GM23338 (cell line): ENCODE data around the gene APOBR. TPM values are rescaled to one million over a fixed set of nuclear protein-coding genes. Genes with fewer than 3 reads are reported as not detected.

ENCODE experiments used
- ATAC-seq: fragments of 200-7000 bp; cut with Tn5 transposase; 3 replicates; pipeline ENCODE4 v1.9.1; 2020
- DNase-seq: peaks from one replicate; pipeline ENCODE4 v3.0.0-alpha.2; 2015; ENCODE audit warnings: low spot score
- H2AFZ ChIP-seq: fragments of 200-600 bp; sonication (generic); 2 replicates; pipeline ENCODE4 v1.8.0; 2016; ENCODE audit warnings: antibody characterized with exemption, mild to moderate bottlenecking, moderate library complexity
- H3F3A ChIP-seq: fragments of 200-600 bp; sonication (generic); replicated peaks from 2 replicates; pipeline ENCODE4 v1.8.0; 2017; ENCODE audit warnings: antibody characterized with exemption, mixed run types, low read depth
- H3K27ac ChIP-seq: fragments of 200-600 bp; sonication (generic); 2 replicates; pipeline ENCODE4 v1.6.1; 2016; ENCODE audit warnings: low read depth
- H3K27me3 ChIP-seq: fragments of 200-600 bp; sonication (generic); 2 replicates; pipeline ENCODE4 v1.8.0; 2016; ENCODE audit warnings: mild to moderate bottlenecking, mixed run types, moderate library complexity; ENCODE audit not compliant: insufficient read depth
- H3K36me3 ChIP-seq: fragments of 200-600 bp; sonication (generic); 2 replicates; pipeline ENCODE4 v1.8.0; 2016; ENCODE audit warnings: mild to moderate bottlenecking; ENCODE audit not compliant: insufficient read depth
- H3K4me1 ChIP-seq: fragments of 200-600 bp; sonication (generic); 2 replicates; pipeline ENCODE4 v1.8.0; 2016; ENCODE audit warnings: mild to moderate bottlenecking, moderate library complexity; ENCODE audit not compliant: insufficient read depth
- H3K4me2 ChIP-seq: fragments of 200-600 bp; sonication (generic); 2 replicates; pipeline ENCODE4 v1.7.1; 2017; ENCODE audit warnings: mixed run types
- H3K4me3 ChIP-seq: fragments of 200-600 bp; sonication (generic); 2 replicates; pipeline ENCODE4 v1.6.1; 2016; ENCODE audit warnings: mixed run types
- H3K79me2 ChIP-seq: fragments of 200-600 bp; sonication (generic); replicated peaks from 2 replicates; pipeline ENCODE4 v1.8.0; 2017; ENCODE audit warnings: mild to moderate bottlenecking; ENCODE audit not compliant: insufficient read depth
- H3K9me2 ChIP-seq: fragments of 200-600 bp; sonication (generic); 2 replicates; pipeline ENCODE4 v1.8.0; 2017; ENCODE audit not compliant: insufficient read depth
- H4K20me1 ChIP-seq: fragments of 200-600 bp; sonication (generic); replicated peaks from 2 replicates; pipeline ENCODE4 v1.8.0; 2017; ENCODE audit warnings: mild to moderate bottlenecking; ENCODE audit not compliant: insufficient read depth
- H3K27ac Mint-ChIP-seq: 2 replicates; pipeline ENCODE4 v1.8.0; 2020; ENCODE audit warnings: inconsistent platforms, mild to moderate bottlenecking, moderate library complexity, mixed read lengths
- H3K27me3 Mint-ChIP-seq: 3 replicates; pipeline ENCODE4 v1.8.0; 2022; ENCODE audit warnings: low read depth, mild to moderate bottlenecking, moderate library complexity, mixed read lengths, inconsistent platforms; ENCODE audit not compliant: insufficient read depth, poor library complexity
- H3K36me3 Mint-ChIP-seq: 3 replicates; pipeline ENCODE4 v1.8.0; 2021; ENCODE audit warnings: low read depth, mild to moderate bottlenecking, inconsistent platforms, moderate library complexity, mixed read lengths
- H3K4me1 Mint-ChIP-seq: 3 replicates; pipeline ENCODE4 v1.8.0; 2020; ENCODE audit warnings: mild to moderate bottlenecking, inconsistent platforms, mixed read lengths
- H3K4me3 Mint-ChIP-seq: 3 replicates; pipeline ENCODE4 v1.8.0; 2021; ENCODE audit warnings: moderate library complexity, mild to moderate bottlenecking, inconsistent platforms, mixed read lengths
- H3K9me3 Mint-ChIP-seq: 3 replicates; pipeline ENCODE4 v1.8.0; 2020; ENCODE audit warnings: moderate library complexity, mild to moderate bottlenecking, inconsistent platforms, mixed read lengths
- CREB1 ChIP-seq: fragments of 250-450 bp; sonication (Bioruptor Pico); IDR thresholded peaks from 2 replicates; pipeline ENCODE4 v1.5.0; 2020; ENCODE audit warnings: low read depth, mild to moderate bottlenecking, moderate library complexity
- EZH2 ChIP-seq: fragments of 200-600 bp; sonication (generic); IDR thresholded peaks from one replicate; pipeline ENCODE4 v1.8.0; 2017; ENCODE audit warnings: antibody characterized with exemption, mild to moderate bottlenecking, low read depth; ENCODE audit not compliant: unreplicated experiment
- NANOG ChIP-seq: IDR thresholded peaks from 2 replicates; pipeline ENCODE4 v1.6.1; 2016; ENCODE audit warnings: antibody characterized with exemption, borderline replicate concordance
- POLR2AphosphoS5 ChIP-seq: IDR thresholded peaks from 2 replicates; pipeline ENCODE4 v1.6.1; 2016; ENCODE audit warnings: antibody characterized with exemption, low read depth
- STAT1 ChIP-seq: IDR thresholded peaks from one replicate; pipeline ENCODE4 v1.6.1; 2016; ENCODE audit warnings: antibody characterized with exemption; ENCODE audit not compliant: unreplicated experiment
- ZNF114 ChIP-seq: fragments of 250-450 bp; sonication (Bioruptor Pico); IDR thresholded peaks from 2 replicates; pipeline ENCODE4 v1.5.0; 2020; ENCODE audit warnings: mild to moderate bottlenecking, moderate library complexity
- ZNF331 ChIP-seq: fragments of 250-450 bp; sonication (Bioruptor Pico); IDR thresholded peaks from 2 replicates; pipeline ENCODE4 v1.5.0; 2020; ENCODE audit warnings: low read depth, mild to moderate bottlenecking, moderate library complexity
- long read RNA-seq: library from polyadenylated mRNA; unstranded; transcript quantifications from one replicate; pipeline ENCODE4 v2.0.0, GENCODE V29; 2020; ENCODE audit not compliant: unreplicated experiment
- polyA plus RNA-seq: library from polyadenylated mRNA; unstranded; fragments of >200 nt; fragmentation: Nextera tagmentation; extraction: Ambion mirVana; gene quantifications from 2 replicates; pipeline ENCODE4 v1.2.1, GENCODE V29; 2016
- total RNA-seq: library from RNA; depleted of rRNA; stranded (reverse); fragments of >200 nt; shearing (Covaris generic); gene quantifications from 2 replicates; pipeline ENCODE4 v1.2.3, GENCODE V29; 2014; rRNA removed
- TF ChIP-seq, protein P1 (sequence below): fragments of 250-450 bp; sonication (Bioruptor Pico); IDR thresholded peaks from 2 replicates; pipeline ENCODE4 v1.5.0; 2020; ENCODE audit warnings: mild to moderate bottlenecking, moderate library complexity
- TF ChIP-seq, protein P2 (sequence below): IDR thresholded peaks from one replicate; pipeline ENCODE4 v1.6.1; 2018; ENCODE audit warnings: antibody characterized with exemption; ENCODE audit not compliant: unreplicated experiment
- TF ChIP-seq, protein P3 (sequence below), 2 experiments: fragments of 200-600 bp in 1 of 2; sonication (generic) in 1 of 2; conservative IDR thresholded peaks; 2 replicates each; pipeline versions ENCODE4 v1.5.1 to v1.6.1; 2016 to 2017; ENCODE audit warnings: antibody characterized with exemption in 2 of 2, low read depth in 2 of 2, mild to moderate bottlenecking in 2 of 2, moderate library complexity in 1 of 2

APOBR gene, protein sequence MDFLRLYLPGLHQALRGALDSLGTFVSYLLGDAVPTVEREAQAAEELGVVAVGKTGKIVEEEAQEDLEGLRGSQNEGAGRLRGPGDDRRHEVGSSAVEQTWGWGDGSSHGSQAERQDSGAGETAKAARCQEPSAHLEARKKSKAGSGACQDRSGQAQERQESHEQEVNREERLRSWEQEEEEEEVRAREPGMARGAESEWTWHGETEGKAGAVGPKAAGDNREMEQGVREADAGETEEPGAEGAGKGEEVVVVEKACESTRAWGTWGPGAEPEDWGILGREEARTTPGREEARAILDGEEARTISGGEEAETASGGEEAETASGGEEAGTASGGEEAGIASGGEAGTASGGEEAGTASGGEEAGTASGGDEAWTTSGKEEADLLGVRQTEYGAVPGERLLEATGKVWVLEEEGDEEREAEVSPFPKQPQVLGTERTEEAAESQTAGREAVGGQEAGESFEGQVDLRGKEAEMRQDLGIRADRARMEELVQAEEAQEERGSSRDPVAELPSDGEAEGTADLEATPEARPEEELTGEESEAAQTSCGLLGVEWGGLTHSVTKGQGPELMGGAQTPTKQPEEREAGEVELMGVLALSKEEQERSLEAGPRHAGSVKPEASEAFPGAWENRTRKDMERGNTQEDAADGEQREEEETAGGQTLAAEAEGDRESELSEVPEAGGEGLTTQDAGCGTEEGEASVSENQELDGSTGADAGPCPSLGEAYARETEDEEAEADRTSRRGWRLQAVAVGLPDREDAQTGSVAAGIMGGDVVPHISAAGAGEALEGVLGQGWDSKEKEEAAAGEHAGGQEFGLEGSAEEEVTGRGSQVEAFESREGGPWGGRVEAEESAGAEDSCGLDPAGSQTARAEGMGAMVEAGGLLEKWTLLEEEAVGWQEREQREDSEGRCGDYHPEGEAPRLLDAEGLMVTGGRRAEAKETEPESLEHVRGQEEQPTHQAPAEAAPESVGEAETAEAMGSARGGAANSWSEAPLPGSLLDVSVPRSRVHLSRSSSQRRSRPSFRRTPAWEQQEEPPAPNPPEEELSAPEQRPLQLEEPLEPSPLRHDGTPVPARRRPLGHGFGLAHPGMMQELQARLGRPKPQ
- 0.07 TPM in 1 of 2 replicates, not detected in the other for total RNA-seq
- not detected in 2 replicates for polyA plus RNA-seq
- long read RNA-seq, result 0 reads

DNA sequence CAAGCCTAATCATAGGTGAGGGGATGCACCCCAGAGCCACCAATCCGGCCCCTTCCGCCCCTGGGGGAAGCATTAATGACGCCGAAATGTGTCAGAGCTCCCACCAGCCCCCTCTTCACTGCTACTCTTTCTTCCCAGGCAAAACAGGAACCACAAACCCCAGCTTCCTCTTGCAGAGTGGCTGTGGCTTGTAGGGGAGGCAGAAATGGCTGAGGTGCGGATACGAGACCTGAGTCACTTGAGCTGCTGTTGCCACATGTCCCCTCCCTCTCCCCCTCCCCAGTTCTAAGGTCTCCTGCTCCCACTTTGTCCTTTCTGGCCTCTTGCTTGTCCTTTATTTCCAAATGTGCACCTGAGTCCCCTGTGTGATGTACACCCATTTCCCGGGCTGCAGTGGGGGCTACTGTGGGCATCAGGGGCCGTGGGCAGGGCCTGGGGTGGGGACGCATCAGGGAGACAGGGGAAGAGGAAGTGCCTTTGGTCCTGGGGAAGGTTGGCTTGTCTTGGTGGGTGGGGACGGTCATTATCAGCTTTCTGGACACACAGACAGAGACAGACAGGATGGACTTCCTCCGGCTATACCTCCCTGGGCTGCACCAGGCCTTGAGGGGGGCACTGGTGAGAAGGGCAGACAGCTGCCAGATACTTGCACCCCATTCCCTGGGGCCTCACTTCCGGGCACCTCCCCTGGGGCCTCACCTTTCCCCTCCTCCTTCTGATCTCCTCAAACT lies at the start of gene APOBR:
TSS of gene APOBR (plus strand) at position 523 of the 731 bp plus-strand sequence. CDS start at position 562, 39 bp downstream.
- no peak within 1 kb of the TSS for H3K4me2 ChIP-seq
- no peak within 1 kb of the TSS for H3K4me3 Mint-ChIP-seq
- no peaks in the 10 kb centered on the region for H3K36me3 ChIP-seq
- peaks cover 15% of the 10 kb centered on the region for H3K27me3 Mint-ChIP-seq
- no peaks in the 10 kb centered on the region for H3K36me3 Mint-ChIP-seq
- DNase-seq (no peak), ATAC-seq (no peak)
- H3K27me3 ChIP-seq, result no peaks in the 10 kb centered on the region
- H3K79me2 ChIP-seq, result no peaks in the 10 kb centered on the region
- no peak within 1 kb of the TSS for H2AFZ ChIP-seq
- H3K27ac ChIP-seq, result no peak within 1 kb of the TSS
- no peaks in the 10 kb centered on the region for H3F3A ChIP-seq
- H3K4me3 ChIP-seq, result no peak within 1 kb of the TSS
- H3K9me2 ChIP-seq, result no peaks in the 10 kb centered on the region
- H3K27ac Mint-ChIP-seq, result no peak within 1 kb of the TSS
- H3K4me1 ChIP-seq, result no peaks in the 10 kb centered on the region; the same call in 1 of the 2 replicates
- H4K20me1 ChIP-seq, result no peaks in the 10 kb centered on the region
- H3K9me3 Mint-ChIP-seq, result no peaks in the 10 kb centered on the region
- no peaks in the 10 kb centered on the region for H3K4me1 Mint-ChIP-seq
- TF ChIP-seq STAT1 (no peak), NANOG (no peak), ZNF331 (CRISPR knock-in tag) (no peak), EZH2 (no peak), ZNF114 (CRISPR knock-in tag) (no peak), POLR2AphosphoS5 (no peak), CREB1 (CRISPR knock-in tag) (no peak)
- TF ChIP-seq, protein P1, sequence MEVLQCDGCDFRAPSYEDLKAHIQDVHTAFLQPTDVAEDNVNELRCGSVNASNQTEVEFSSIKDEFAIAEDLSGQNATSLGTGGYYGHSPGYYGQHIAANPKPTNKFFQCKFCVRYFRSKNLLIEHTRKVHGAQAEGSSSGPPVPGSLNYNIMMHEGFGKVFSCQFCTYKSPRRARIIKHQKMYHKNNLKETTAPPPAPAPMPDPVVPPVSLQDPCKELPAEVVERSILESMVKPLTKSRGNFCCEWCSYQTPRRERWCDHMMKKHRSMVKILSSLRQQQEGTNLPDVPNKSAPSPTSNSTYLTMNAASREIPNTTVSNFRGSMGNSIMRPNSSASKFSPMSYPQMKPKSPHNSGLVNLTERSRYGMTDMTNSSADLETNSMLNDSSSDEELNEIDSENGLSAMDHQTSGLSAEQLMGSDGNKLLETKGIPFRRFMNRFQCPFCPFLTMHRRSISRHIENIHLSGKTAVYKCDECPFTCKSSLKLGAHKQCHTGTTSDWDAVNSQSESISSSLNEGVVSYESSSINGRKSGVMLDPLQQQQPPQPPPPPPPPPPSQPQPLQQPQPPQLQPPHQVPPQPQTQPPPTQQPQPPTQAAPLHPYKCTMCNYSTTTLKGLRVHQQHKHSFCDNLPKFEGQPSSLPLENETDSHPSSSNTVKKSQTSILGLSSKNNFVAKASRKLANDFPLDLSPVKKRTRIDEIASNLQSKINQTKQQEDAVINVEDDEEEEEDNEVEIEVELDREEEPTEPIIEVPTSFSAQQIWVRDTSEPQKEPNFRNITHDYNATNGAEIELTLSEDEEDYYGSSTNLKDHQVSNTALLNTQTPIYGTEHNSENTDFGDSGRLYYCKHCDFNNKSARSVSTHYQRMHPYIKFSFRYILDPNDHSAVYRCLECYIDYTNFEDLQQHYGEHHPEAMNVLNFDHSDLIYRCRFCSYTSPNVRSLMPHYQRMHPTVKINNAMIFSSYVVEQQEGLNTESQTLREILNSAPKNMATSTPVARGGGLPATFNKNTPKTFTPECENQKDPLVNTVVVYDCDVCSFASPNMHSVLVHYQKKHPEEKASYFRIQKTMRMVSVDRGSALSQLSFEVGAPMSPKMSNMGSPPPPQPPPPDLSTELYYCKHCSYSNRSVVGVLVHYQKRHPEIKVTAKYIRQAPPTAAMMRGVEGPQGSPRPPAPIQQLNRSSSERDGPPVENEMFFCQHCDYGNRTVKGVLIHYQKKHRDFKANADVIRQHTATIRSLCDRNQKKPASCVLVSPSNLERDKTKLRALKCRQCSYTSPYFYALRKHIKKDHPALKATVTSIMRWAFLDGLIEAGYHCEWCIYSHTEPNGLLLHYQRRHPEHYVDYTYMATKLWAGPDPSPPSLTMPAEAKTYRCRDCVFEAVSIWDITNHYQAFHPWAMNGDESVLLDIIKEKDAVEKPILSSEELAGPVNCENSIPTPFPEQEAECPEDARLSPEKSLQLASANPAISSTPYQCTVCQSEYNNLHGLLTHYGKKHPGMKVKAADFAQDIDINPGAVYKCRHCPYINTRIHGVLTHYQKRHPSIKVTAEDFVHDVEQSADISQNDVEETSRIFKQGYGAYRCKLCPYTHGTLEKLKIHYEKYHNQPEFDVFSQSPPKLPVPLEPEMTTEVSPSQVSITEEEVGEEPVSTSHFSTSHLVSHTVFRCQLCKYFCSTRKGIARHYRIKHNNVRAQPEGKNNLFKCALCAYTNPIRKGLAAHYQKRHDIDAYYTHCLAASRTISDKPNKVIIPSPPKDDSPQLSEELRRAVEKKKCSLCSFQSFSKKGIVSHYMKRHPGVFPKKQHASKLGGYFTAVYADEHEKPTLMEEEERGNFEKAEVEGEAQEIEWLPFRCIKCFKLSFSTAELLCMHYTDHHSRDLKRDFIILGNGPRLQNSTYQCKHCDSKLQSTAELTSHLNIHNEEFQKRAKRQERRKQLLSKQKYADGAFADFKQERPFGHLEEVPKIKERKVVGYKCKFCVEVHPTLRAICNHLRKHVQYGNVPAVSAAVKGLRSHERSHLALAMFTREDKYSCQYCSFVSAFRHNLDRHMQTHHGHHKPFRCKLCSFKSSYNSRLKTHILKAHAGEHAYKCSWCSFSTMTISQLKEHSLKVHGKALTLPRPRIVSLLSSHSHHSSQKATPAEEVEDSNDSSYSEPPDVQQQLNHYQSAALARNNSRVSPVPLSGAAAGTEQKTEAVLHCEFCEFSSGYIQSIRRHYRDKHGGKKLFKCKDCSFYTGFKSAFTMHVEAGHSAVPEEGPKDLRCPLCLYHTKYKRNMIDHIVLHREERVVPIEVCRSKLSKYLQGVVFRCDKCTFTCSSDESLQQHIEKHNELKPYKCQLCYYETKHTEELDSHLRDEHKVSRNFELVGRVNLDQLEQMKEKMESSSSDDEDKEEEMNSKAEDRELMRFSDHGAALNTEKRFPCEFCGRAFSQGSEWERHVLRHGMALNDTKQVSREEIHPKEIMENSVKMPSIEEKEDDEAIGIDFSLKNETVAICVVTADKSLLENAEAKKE, result no peak
- TF ChIP-seq, protein P2, sequence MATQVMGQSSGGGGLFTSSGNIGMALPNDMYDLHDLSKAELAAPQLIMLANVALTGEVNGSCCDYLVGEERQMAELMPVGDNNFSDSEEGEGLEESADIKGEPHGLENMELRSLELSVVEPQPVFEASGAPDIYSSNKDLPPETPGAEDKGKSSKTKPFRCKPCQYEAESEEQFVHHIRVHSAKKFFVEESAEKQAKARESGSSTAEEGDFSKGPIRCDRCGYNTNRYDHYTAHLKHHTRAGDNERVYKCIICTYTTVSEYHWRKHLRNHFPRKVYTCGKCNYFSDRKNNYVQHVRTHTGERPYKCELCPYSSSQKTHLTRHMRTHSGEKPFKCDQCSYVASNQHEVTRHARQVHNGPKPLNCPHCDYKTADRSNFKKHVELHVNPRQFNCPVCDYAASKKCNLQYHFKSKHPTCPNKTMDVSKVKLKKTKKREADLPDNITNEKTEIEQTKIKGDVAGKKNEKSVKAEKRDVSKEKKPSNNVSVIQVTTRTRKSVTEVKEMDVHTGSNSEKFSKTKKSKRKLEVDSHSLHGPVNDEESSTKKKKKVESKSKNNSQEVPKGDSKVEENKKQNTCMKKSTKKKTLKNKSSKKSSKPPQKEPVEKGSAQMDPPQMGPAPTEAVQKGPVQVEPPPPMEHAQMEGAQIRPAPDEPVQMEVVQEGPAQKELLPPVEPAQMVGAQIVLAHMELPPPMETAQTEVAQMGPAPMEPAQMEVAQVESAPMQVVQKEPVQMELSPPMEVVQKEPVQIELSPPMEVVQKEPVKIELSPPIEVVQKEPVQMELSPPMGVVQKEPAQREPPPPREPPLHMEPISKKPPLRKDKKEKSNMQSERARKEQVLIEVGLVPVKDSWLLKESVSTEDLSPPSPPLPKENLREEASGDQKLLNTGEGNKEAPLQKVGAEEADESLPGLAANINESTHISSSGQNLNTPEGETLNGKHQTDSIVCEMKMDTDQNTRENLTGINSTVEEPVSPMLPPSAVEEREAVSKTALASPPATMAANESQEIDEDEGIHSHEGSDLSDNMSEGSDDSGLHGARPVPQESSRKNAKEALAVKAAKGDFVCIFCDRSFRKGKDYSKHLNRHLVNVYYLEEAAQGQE, result no peak
- TF ChIP-seq, protein P3, sequence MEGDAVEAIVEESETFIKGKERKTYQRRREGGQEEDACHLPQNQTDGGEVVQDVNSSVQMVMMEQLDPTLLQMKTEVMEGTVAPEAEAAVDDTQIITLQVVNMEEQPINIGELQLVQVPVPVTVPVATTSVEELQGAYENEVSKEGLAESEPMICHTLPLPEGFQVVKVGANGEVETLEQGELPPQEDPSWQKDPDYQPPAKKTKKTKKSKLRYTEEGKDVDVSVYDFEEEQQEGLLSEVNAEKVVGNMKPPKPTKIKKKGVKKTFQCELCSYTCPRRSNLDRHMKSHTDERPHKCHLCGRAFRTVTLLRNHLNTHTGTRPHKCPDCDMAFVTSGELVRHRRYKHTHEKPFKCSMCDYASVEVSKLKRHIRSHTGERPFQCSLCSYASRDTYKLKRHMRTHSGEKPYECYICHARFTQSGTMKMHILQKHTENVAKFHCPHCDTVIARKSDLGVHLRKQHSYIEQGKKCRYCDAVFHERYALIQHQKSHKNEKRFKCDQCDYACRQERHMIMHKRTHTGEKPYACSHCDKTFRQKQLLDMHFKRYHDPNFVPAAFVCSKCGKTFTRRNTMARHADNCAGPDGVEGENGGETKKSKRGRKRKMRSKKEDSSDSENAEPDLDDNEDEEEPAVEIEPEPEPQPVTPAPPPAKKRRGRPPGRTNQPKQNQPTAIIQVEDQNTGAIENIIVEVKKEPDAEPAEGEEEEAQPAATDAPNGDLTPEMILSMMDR (conservative IDR thresholded peaks at IDR 0.05; ENCODE audit: low read depth in 2 of 2), result no peak
